MCF 10A (cell line): ENCODE results near the gene DUSP22. TPM values are rescaled to one million over a fixed set of nuclear protein-coding genes. Genes with fewer than 3 reads are reported as not detected.

Experiments used
- BruUV-seq: library from RNA; stranded (reverse); fragments of 400-500 nt; replicated peaks from 2 replicates; lab custom pipeline; 2021; lab: Mats Ljungman, UMichigan
- CTCF ChIA-PET: fragments of 300-600 bp; sonication (Branson Sonifier 250); formaldehyde crosslinking; extraction: SDS; loops from one replicate; lab custom pipeline; 2021; ENCODE audit warnings: antibody characterized with exemption, inconsistent platforms; lab: Yijun Ruan, JAX
- POLR2A ChIA-PET: fragments of 300-600, 350-650 bp; sonication (Branson Sonifier 250); formaldehyde crosslinking; extraction: SDS; loops from one replicate; lab custom pipeline; 2020; ENCODE audit warnings: antibody characterized with exemption, inconsistent platforms; lab: Yijun Ruan, JAX
- DNase-seq: peaks from one replicate; pipeline ENCODE4 v3.0.0-alpha.2; 2018; ENCODE audit not compliant: unreplicated experiment
- H3K27ac Mint-ChIP-seq: one replicate; pipeline ENCODE4 v1.8.0; 2022; ENCODE audit warnings: mild to moderate bottlenecking, low read depth, mixed read lengths; ENCODE audit not compliant: unreplicated experiment
- H3K27me3 Mint-ChIP-seq: one replicate; pipeline ENCODE4 v1.8.0; 2022; ENCODE audit warnings: mixed read lengths; ENCODE audit not compliant: insufficient read depth, unreplicated experiment
- H3K36me3 Mint-ChIP-seq: one replicate; pipeline ENCODE4 v1.8.0; 2022; ENCODE audit warnings: mild to moderate bottlenecking, moderate library complexity, mixed read lengths; ENCODE audit not compliant: insufficient read depth, unreplicated experiment
- H3K4me1 Mint-ChIP-seq: one replicate; pipeline ENCODE4 v1.8.0; 2022; ENCODE audit warnings: mixed read lengths; ENCODE audit not compliant: insufficient read depth, unreplicated experiment
- H3K4me3 Mint-ChIP-seq: one replicate; pipeline ENCODE4 v1.8.0; 2022; ENCODE audit warnings: mild to moderate bottlenecking, moderate library complexity, mixed read lengths; ENCODE audit not compliant: unreplicated experiment
- H3K9me3 Mint-ChIP-seq: one replicate; pipeline ENCODE4 v1.8.0; 2022; ENCODE audit warnings: mixed read lengths; ENCODE audit not compliant: unreplicated experiment
- CTCF ChIP-seq: fragments of 200-600 bp; IDR thresholded peaks from one replicate; pipeline ENCODE4 v1.8.0; 2022; ENCODE audit warnings: antibody characterized with exemption, mild to moderate bottlenecking; ENCODE audit not compliant: unreplicated experiment
- intact Hi-C: fragments of 100-400 bp; cut with micrococcal nuclease; formaldehyde crosslinking; loops from 2 replicates; pipeline ENCODE4 v1.14.1; 2022
- total RNA-seq: library from RNA; stranded (reverse); gene quantifications from 2 replicates; pipeline ENCODE4 v1.2.3, GENCODE V29; 2022

DUSP22 gene
- total RNA-seq, 1 experiment from 2014 or later, result 29.4 TPM

- intact Hi-C loops, result loop anchor here (10.0 kb wide), 1 partner anchor 85 kb away; the partner anchor contains the start of gene DUSP22
- Mint-ChIP-seq H3K27me3 (peaks cover 7% of the 10 kb centered on the region), H3K27ac (no peak overlapping the region), H3K9me3 (no peaks in the 10 kb centered on the region), H3K4me1 (peaks cover 10% of the 10 kb centered on the region), H3K36me3 (no peaks in the 10 kb centered on the region), H3K4me3 (no peak overlapping the region)
- TF ChIP-seq CTCF, result no peak
- POLR2A ChIA-PET, result no interaction called here
- CTCF ChIA-PET, result interaction anchor here (0.7 kb wide), 1 partner anchor 598 kb away, joined by 3 read pairs; no protein-coding TSS in a partner anchor
- DNase-seq, result peak; percentile 28
- no TSS peak for BruUV-seq
Measured at GRCh38 chr6:379410-380181, 87.3 kb downstream of the DUSP22 start.

DNA sequence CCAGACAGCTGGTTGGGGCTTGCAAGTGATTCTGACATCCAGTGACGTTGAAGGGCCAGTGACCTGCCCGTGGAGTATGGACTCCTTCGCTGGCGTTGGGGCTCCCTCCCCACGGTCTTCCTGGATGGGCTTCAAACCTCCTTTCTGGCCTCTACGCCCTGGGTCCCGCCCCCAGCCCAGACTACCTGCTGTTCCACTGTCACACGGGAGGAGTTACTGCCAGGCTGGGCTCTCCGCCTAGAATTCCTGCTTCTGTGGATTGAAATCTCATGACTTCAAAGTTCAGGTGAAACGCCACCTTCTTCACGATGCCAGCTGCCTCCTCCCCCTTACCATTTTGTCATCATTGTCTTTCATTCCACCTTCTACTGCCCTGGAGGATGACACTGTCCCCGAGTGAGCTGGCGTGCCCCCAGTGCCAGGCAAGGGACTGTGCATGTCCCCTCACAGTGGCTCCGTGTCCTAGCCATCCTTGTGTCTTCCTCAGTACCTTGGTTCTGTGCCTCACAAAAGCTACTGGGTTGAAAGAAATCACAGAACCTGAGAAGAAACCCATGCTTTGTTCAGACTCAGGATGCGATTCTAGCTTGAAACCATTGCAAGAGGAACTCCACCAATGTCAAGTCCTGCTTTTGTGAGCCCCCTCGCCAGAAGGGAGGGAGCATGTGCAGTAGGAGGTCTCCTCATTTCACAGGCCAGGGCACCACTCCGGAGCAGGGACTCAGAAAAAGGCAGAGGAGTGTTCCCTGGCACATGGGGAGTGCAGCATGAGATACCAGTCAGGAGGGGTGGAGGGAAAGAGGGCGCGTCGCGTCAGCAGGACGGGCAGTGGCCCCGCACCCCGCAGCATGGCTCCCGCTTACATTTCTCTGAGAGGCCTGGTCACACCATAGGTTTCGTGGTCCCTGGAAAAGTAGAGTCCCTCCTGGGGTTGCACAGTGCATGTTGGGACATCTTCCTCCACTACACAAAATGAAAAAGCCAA lies 88.2 kb downstream of the DUSP22 start:
- intact Hi-C loops, result loop anchor here (10.0 kb wide), 1 partner anchor 86 kb away; the partner anchor contains the start of gene DUSP22
- no TSS peak for BruUV-seq
- Mint-ChIP-seq H3K9me3 (no peaks in the 10 kb centered on the region), H3K27ac (no peak overlapping the region), H3K27me3 (no peaks in the 10 kb centered on the region), H3K36me3 (no peaks in the 10 kb centered on the region), H3K4me3 (no peak overlapping the region), H3K4me1 (peaks cover 10% of the 10 kb centered on the region)
- ChIA-PET POLR2A (interaction anchor here (1.0 kb wide), 1 partner anchor 48 kb away, joined by 4 read pairs; no protein-coding TSS in a partner anchor), CTCF (interaction anchor here (0.7 to 0.9 kb wide), 2 partner anchors 211 to 597 kb away, joined by 3 read pairs; no protein-coding TSS in a partner anchor)
- TF ChIP-seq CTCF, result no peak
- no peak for DNase-seq

- TF ChIP-seq CTCF, result no peak
- intact Hi-C loops, result loop anchor here (10.0 kb wide), 1 partner anchor 87 kb away; the partner anchor contains the start of gene DUSP22
- no peak for DNase-seq
- Mint-ChIP-seq H3K9me3 (no peaks in the 10 kb centered on the region), H3K4me3 (no peak overlapping the region), H3K27me3 (no peaks in the 10 kb centered on the region), H3K4me1 (peaks cover 11% of the 10 kb centered on the region), H3K27ac (no peak overlapping the region), H3K36me3 (no peaks in the 10 kb centered on the region)
- ChIA-PET POLR2A (interaction anchor here (1.6 kb wide), 1 partner anchor 88 kb away, joined by 3 read pairs; no protein-coding TSS in a partner anchor), CTCF (interaction anchor here (0.7 to 0.9 kb wide), 2 partner anchors 70 to 213 kb away, joined by 3 read pairs; no protein-coding TSS in a partner anchor)
- no TSS peak for BruUV-seq
Measured at GRCh38 chr6:381742-382461, 89.6 kb downstream of the DUSP22 start.
